GM20000 (cell line): Measurements from ENCODE around the gene NKAIN2.
"Not testable (repeated sequence)": the region's sequence is repeated elsewhere in the genome, so short reads cannot be mapped to it uniquely, and the experiment has no call there.

ENCODE experiments used
- DNase-seq: peaks from one replicate; pipeline ENCODE4 v3.0.0; 2012; ENCODE audit warnings: low spot score
- TF ChIP-seq, protein P1 (sequence below): IDR thresholded peaks from 2 replicates; pipeline ENCODE4 v1.5.1; 2012; ENCODE audit warnings: mild to moderate bottlenecking, control low read depth; ENCODE audit errors: extremely low read depth, missing control alignments

NKAIN2 gene

DNA sequence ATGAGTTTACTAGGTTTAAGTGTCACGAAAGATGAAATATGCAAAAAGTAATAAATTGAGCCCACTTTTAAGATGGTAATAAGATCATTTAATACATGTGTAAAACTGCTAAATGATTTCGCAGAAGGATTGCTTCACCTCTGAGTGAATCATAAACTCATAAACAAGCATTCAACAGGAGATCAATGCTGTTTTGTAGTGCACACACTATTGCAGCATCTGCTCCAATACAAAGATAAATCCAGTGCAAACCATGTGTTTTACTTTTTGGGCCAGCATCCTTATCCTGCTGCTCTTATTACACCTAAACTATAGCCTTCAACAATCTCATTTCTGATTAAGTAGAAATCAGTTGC is 400.1 kb downstream of the NKAIN2 start:
- no peak for DNase-seq
- TF ChIP-seq, protein P1, sequence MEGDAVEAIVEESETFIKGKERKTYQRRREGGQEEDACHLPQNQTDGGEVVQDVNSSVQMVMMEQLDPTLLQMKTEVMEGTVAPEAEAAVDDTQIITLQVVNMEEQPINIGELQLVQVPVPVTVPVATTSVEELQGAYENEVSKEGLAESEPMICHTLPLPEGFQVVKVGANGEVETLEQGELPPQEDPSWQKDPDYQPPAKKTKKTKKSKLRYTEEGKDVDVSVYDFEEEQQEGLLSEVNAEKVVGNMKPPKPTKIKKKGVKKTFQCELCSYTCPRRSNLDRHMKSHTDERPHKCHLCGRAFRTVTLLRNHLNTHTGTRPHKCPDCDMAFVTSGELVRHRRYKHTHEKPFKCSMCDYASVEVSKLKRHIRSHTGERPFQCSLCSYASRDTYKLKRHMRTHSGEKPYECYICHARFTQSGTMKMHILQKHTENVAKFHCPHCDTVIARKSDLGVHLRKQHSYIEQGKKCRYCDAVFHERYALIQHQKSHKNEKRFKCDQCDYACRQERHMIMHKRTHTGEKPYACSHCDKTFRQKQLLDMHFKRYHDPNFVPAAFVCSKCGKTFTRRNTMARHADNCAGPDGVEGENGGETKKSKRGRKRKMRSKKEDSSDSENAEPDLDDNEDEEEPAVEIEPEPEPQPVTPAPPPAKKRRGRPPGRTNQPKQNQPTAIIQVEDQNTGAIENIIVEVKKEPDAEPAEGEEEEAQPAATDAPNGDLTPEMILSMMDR = no peak

DNA sequence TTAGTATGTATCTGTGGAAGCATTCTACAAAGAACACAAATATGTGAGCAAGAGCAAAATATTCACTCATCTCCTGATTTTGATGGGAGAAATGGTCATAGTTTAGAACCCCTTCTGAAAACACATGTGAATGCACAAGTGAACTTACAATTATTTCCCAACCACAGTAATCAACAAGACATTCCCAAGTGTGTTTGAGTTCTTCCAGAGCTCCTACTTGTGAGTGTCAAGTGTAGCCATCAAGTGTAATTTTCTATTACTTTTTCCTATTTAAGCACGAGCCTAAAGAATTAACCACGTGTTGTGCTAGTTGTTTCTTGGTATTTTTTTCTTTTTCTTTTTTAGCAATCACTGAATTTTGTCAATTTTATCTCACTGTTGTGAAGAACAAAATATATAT is 402.3 kb downstream of the NKAIN2 start:
- TF ChIP-seq, protein P1 = no peak
- DNase-seq = no peak

DNA sequence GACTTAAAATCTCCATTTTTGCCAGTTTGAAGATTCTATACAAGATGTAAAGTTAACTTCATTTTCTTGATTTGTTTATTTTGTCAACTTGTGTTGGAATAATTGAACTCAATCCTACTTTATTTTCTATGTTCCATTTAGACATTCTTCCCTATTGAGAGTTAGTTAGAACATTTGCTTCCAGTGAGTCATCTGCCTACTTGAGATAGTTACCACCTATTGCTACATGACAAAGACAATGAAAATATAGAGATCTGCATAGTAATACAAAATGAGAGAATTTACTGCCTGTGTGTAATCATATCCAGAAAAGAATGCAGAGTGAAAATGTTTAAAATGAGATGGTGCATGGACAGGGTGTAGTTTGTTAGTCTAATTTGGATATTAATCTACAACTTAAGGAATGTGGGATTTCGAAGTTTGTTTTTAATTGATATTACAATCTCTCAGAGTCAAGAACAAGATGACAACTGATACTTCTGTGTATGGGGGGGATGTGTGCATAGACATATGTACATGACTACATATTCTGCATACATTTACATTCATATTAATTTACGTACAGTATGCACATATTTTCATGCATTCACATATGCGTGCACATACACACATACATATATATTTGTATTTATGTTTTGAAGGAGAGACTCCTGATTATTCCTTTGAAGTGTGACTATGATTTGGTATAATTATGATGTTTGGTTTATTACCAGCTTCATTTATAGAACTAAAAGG is 420.1 kb downstream of the NKAIN2 start:
- DNase-seq = no peak
- TF ChIP-seq, protein P1 = no peak

DNA sequence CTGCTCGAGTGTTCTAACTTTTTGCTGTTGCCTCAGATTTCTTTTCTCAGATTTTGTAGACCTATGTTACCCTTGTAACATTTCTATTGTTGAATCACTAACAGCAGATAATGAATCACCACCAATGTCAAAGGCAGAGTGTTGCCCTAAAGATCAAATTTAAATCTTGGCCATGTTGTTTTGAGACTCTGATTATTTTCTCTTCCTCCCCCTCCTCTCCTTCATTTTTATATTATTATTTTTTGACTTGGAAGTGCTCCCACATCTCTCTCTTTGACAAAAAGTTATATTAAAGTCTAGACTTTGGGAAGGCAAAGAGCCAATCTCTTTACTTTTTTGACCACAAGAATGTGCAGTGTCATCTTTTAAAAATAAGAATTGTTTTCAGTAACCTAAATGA is 422.7 kb downstream of the NKAIN2 start:
- TF ChIP-seq, protein P1 = no peak
- DNase-seq = no peak

DNA sequence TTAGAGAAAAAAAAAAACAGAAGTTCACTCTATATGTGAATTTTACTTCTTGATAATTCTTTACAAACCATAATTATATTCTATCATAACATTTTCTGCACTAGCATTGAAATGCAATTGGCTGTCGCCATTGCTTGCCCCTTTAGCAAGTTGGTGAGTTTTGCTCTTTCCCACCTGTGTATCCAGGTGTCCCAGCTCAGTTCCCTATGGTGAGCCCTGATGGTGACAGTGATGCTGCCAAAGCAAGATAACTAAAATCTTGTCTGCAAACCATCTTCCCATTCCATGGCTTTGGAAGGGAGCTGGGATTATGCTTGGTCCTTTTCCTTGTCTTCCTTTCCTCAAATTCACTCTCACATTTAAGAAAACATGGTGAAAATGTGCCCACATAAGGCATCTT is 429.6 kb downstream of the NKAIN2 start:
- TF ChIP-seq, protein P1 = no peak
- DNase-seq = no peak

DNA sequence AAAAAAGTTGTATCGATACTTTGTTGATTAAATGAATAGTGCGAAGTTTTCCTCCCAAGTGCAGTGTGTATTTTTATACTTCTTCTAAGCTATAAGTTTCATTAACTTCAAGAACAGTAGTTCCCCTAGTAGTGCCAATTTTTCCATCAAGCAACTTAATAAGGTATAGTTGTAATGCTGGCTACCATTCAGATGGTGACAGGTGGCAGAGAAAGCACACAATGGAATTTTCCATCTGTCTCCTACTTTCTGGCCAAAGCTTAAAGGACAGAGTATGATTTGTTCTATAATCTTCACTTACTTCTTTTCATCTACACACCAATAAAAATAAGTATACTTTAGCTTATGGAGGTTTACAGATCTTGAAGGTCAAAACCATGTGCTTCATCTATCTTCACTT is 431.1 kb downstream of the NKAIN2 start:
- DNase-seq = no peak
- TF ChIP-seq, protein P1 = no peak

DNA sequence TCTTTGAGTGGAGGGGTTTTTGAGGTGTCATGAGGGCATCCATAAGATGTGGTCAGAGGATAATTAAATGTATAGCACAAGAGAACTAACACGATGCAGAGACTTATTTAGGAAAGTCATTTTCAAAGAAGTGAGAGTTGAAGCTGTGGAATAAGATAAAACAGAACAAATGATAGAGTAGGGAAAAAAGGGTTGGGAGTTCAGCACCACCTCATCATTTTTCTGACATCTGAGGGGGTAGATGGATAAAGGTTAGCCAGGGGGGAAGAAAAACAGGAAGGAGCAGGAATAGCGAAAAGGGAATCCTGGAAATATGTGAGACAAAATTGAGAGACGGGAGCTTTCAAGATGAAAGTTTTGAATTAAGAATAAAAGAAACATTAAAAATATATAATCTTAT is 434.2 kb downstream of the NKAIN2 start:
- DNase-seq = no peak
- TF ChIP-seq, protein P1 = no peak

DNA sequence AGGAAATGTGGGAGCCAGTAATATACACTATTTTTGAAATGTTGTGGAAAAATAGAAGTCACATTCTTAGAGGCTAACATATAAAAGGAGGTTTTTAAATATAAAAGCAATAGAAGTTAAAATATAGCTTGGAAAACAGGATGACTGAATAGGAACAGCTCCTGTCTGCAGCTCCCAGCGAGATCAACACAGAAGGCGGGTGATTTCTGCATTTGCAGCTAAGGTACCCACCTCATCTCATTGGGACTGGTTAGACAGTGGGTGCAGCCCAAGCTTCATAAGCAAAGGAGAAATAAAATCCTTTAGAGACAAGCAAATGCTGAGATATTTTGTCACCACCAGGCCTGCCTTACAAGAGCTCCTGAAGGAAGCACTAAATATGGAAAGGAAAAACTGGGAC is 434.7 kb downstream of the NKAIN2 start:
- DNase-seq = not testable (repeated sequence)
